Stomach (tissue), 9 donors: ENCODE measurements around the gene CTNNA3. TPM values are rescaled to one million over a fixed set of nuclear protein-coding genes. Genes with fewer than 3 reads are reported as not detected.

Source experiments
- DNase-seq, 2 donors: peaks; one replicate each; pipeline versions ENCODE4 v3.0.0 to v3.0.0-alpha.2; 2013 to 2019
- H3K27ac ChIP-seq, 5 donors: fragments of 200-600 bp in 4 of 5; sonication (generic) in 4 of 5; one replicate each; pipeline ENCODE4 v1.5.1; 2013 to 2019; ENCODE audit warnings: mild to moderate bottlenecking in 1 of 5, moderate library complexity in 1 of 5
- H3K27me3 ChIP-seq, 3 donors: fragments of 200-600 bp; sonication (generic); one replicate each; pipeline ENCODE4 v1.5.1; 2017 to 2019; ENCODE audit warnings: mixed run types in 1 of 3
- H3K36me3 ChIP-seq, 4 donors: fragments of 200-600 bp; sonication (generic); 1 replicate in 3 of 4; 2 replicates in 1 of 4; pipeline ENCODE4 v1.5.1; 2016 to 2019
- H3K4me1 ChIP-seq, 4 donors: fragments of 200-600 bp; sonication (generic); one replicate each; pipeline ENCODE4 v1.5.1; 2016 to 2019
- H3K4me3 ChIP-seq, 4 donors: fragments of 200-600 bp; sonication (generic) in 3 of 4; one replicate each; pipeline ENCODE4 v1.5.1; 2016 to 2019; ENCODE audit warnings: mild to moderate bottlenecking in 1 of 4
- H3K9me3 ChIP-seq, 4 donors: fragments of 200-600 bp; sonication (generic); one replicate each; pipeline ENCODE4 v1.5.1; 2016 to 2019
- CTCF ChIP-seq, 7 experiments: fragments of 450-650 bp in 4 of 7; fragments of 200-600 bp in 3 of 7; sonication (generic) in 3 of 7; IDR thresholded peaks; one replicate each; pipeline ENCODE4 v1.5.1; 2016 to 2019; ENCODE audit warnings: antibody characterized with exemption in 7 of 7, control low read depth in 2 of 7, mild to moderate bottlenecking in 1 of 7
- EP300 ChIP-seq: sonication (generic); formaldehyde crosslinking; IDR thresholded peaks from one replicate; pipeline ENCODE4 v1.6.1; 2017; ENCODE audit warnings: antibody characterized with exemption
- POLR2A ChIP-seq, 4 donors: fragments of 450-650 bp; IDR thresholded peaks; one replicate each; pipeline ENCODE4 v1.6.1; 2016; ENCODE audit warnings: antibody characterized with exemption in 4 of 4, control low read depth in 2 of 4, mild to moderate bottlenecking in 1 of 4, moderate library complexity in 1 of 4
- POLR2AphosphoS5 ChIP-seq, 3 donors: sonication (generic); formaldehyde crosslinking; IDR thresholded peaks; one replicate each; pipeline ENCODE4 v1.6.1; 2016; ENCODE audit warnings: antibody characterized with exemption in 3 of 3
- WGBS, 5 donors: extraction: QIAGEN DNeasy Blood & Tissue Kit in 3 of 5; methylation state at CpG; one replicate each; pipeline versions ENCODE4 v1.1.5 to v1.1.7; 2013 to 2018; 5-methylcytosine and 5-hydroxymethylcytosine counted together
- intact Hi-C: fragments of 100-400 bp; cut with DNase I; formaldehyde crosslinking; loops from one replicate; pipeline ENCODE4 v1.15.1; 2023; ENCODE audit warnings: low total_unique reads
- polyA plus RNA-seq, 3 donors: library from polyadenylated mRNA; stranded (reverse); fragments of 200-250 nt; gene quantifications; one replicate each; pipeline ENCODE4 v1.2.3, GENCODE V29; 2013
- total RNA-seq, 5 donors: library from RNA; depleted of rRNA; stranded (reverse); fragments of >200 nt; gene quantifications; one replicate each; pipeline versions ENCODE4 v1.1.0 to v1.2.3, GENCODE V29; 2014 to 2016
- donor health status: healthy with polysubstance abuse.
- donor health status: Bipolar disorder and iron deficiency.
- donor health status: healthy.

CTNNA3 gene
- total and polyA plus RNA-seq, 8 donors: 0.14 to 46.1 (median 12.9) TPM; not detected in 2

GRCh38 chr10:66223656-66224055 lies 1472.3 kb downstream of the CTNNA3 start:
- DNase-seq: no peak
- 50 to 66% (median 57%) methylated on average over 1 of the region's 1 CpG for WGBS, 5 donors
- no peak overlapping the region for H3K27ac ChIP-seq
- no peak overlapping the region for H3K4me3 ChIP-seq
- no peaks in the 10 kb centered on the region for H3K27me3 ChIP-seq
- intact Hi-C loops: no loop called here
- TF ChIP-seq POLR2A (IDR thresholded peaks at IDR 0.05) (no peak), EP300 (no peak)
- H3K36me3 ChIP-seq: no peaks in the 10 kb centered on the region
- peaks cover 0 to 14% (median 2%) of the 10 kb centered on the region in 4 donors for H3K9me3 ChIP-seq
- no peaks in the 10 kb centered on the region for H3K4me1 ChIP-seq

- intact Hi-C loops: no loop called here
- Histone ChIP-seq H3K4me1 (no peaks in the 10 kb centered on the region), H3K4me3 (no peak overlapping the region), H3K36me3 (no peaks in the 10 kb centered on the region), H3K9me3 (peaks cover 0 to 7% (median 2%) of the 10 kb centered on the region in 4 donors), H3K27me3 (no peaks in the 10 kb centered on the region), H3K27ac (no peak overlapping the region)
- 71 to 79% (median 72%) methylated on average over 3 of the region's 3 CpGs for WGBS, 5 donors
- DNase-seq: no peak
- TF ChIP-seq POLR2A (IDR thresholded peaks at IDR 0.05): no peak
- TF ChIP-seq EP300: no peak
- TF ChIP-seq POLR2AphosphoS5 (IDR thresholded peaks at IDR 0.05): no peak
- no peak for TF ChIP-seq CTCF (IDR thresholded peaks at IDR 0.05)
Observed at GRCh38 chr10:66222462-66223046, 1473.4 kb downstream of the CTNNA3 start.

- TF ChIP-seq CTCF (IDR thresholded peaks at IDR 0.05) (no peak), POLR2A (IDR thresholded peaks at IDR 0.05) (no peak), EP300 (no peak), POLR2AphosphoS5 (IDR thresholded peaks at IDR 0.05) (no peak)
- Histone ChIP-seq H3K36me3 (no peaks in the 10 kb centered on the region), H3K27me3 (no peaks in the 10 kb centered on the region), H3K27ac (no peak overlapping the region), H3K9me3 (no peaks in the 10 kb centered on the region), H3K4me1 (no peaks in the 10 kb centered on the region), H3K4me3 (no peak overlapping the region)
- intact Hi-C loops: no loop called here
- WGBS, 5 donors: 51 to 60% (median 56%) methylated on average over 5 of the region's 5 CpGs
- DNase-seq: no peak
Observed at GRCh38 chr10:66218981-66219587, 1476.9 kb downstream of the CTNNA3 start.

GRCh38 chr10:66218289-66218688 lies 1477.7 kb downstream of the CTNNA3 start:
- intact Hi-C loops: no loop called here
- Histone ChIP-seq H3K27ac (no peak overlapping the region), H3K9me3 (no peaks in the 10 kb centered on the region), H3K4me3 (no peak overlapping the region), H3K36me3 (no peaks in the 10 kb centered on the region), H3K27me3 (no peaks in the 10 kb centered on the region), H3K4me1 (no peaks in the 10 kb centered on the region)
- 76 to 89% (median 81%) methylated on average over 2 of the region's 2 CpGs for WGBS, 5 donors
- TF ChIP-seq POLR2AphosphoS5 (IDR thresholded peaks at IDR 0.05) (no peak), EP300 (no peak), POLR2A (IDR thresholded peaks at IDR 0.05) (no peak), CTCF (IDR thresholded peaks at IDR 0.05) (no peak)
- no peak for DNase-seq

- 39 to 52% (median 51%) methylated on average over 3 of the region's 3 CpGs for WGBS, 5 donors
- intact Hi-C loops: no loop called here
- H3K4me3 ChIP-seq: no peak overlapping the region
- no peak for TF ChIP-seq EP300
- TF ChIP-seq POLR2AphosphoS5 (IDR thresholded peaks at IDR 0.05): no peak
- TF ChIP-seq POLR2A (IDR thresholded peaks at IDR 0.05): no peak
- TF ChIP-seq CTCF (IDR thresholded peaks at IDR 0.05): no peak
- H3K27me3 ChIP-seq: no peaks in the 10 kb centered on the region
- H3K4me1 ChIP-seq: no peaks in the 10 kb centered on the region
- no peak for DNase-seq
- H3K9me3 ChIP-seq: no peaks in the 10 kb centered on the region
- H3K27ac ChIP-seq: no peak overlapping the region
- no peaks in the 10 kb centered on the region for H3K36me3 ChIP-seq
Observed at GRCh38 chr10:66215920-66216319, 1480.1 kb downstream of the CTNNA3 start.
